Kidney (tissue), 14 donors: Measurements from ENCODE around the gene LIPC. TPM values are rescaled to one million over a fixed set of nuclear protein-coding genes. Genes with fewer than 3 reads are reported as not detected.

Experiments used
- DNase-seq, 5 donors: peaks; one replicate each; pipeline ENCODE4 v3.0.0-alpha.2; 2013 to 2020
- FAIRE-seq: peaks from 2 replicates; lab custom pipeline; 2012; peaks lifted over from hg19 to GRCh38; lab: Jason Lieb, UNC
- H3K27ac ChIP-seq, 2 donors: one replicate each; pipeline ENCODE4 v1.7.0; 2013; ENCODE audit warnings: low read depth in 2 of 2, low read length in 2 of 2, inconsistent platforms in 1 of 2
- H3K27me3 ChIP-seq: one replicate; pipeline ENCODE4 v1.7.1; 2013; ENCODE audit warnings: low read length, inconsistent platforms; ENCODE audit not compliant: control insufficient read depth, insufficient read depth
- H3K36me3 ChIP-seq, 3 donors: one replicate each; pipeline versions ENCODE4 v1.7.0 to v1.7.1; 2013; ENCODE audit warnings: low read length in 3 of 3, control low read depth in 1 of 3, inconsistent platforms in 1 of 3; ENCODE audit not compliant: insufficient read depth in 3 of 3, control insufficient read depth in 2 of 3
- H3K4me1 ChIP-seq, 3 donors: one replicate each; pipeline versions ENCODE4 v1.7.0 to v1.7.1; 2013; ENCODE audit warnings: low read length in 3 of 3, inconsistent platforms in 1 of 3, low read depth in 1 of 3; ENCODE audit not compliant: control insufficient read depth in 2 of 3, insufficient read depth in 2 of 3
- H3K4me3 ChIP-seq, 3 donors: one replicate each; pipeline versions ENCODE4 v1.7.0 to v1.8.1; 2013; ENCODE audit warnings: low read length in 3 of 3, control low read depth in 1 of 3, inconsistent platforms in 1 of 3
- H3K9ac ChIP-seq, 3 donors: one replicate each; pipeline versions ENCODE4 v1.7.0 to v1.7.1; 2013; ENCODE audit warnings: low read length in 3 of 3, control low read depth in 1 of 3, inconsistent platforms in 1 of 3
- H3K9me3 ChIP-seq, 3 donors: one replicate each; pipeline versions ENCODE4 v1.7.0 to v1.7.1; 2013; ENCODE audit warnings: low read length in 3 of 3, control low read depth in 1 of 3, inconsistent platforms in 1 of 3; ENCODE audit not compliant: control insufficient read depth in 2 of 3, insufficient read depth in 1 of 3
- intact Hi-C: fragments of 100-400 bp; cut with DNase I; formaldehyde crosslinking; loops from one replicate; pipeline ENCODE4 v1.11.1; 2022
- polyA plus RNA-seq: library from polyadenylated mRNA; stranded (reverse); fragments of 350-450 nt; fragmentation: Illumina TruSeq; extraction: RNeasy Lipid Tissue Mini Kit (QIAGEN cat#74804); gene quantifications from one replicate; pipeline ENCODE4 v1.2.3, GENCODE V29; 2014; ENCODE audit warnings: low read depth, low replicate concordance; ENCODE audit not compliant: insufficient read depth
- total RNA-seq: library from RNA; stranded (reverse); fragmentation: NEBNext Ultra II Directional; extraction: Animal tissue kit (Norgen Biotek cat#: 25700); gene quantifications from one replicate; pipeline ENCODE4 v1.2.1, GENCODE V29; 2021
- TF ChIP-seq, protein P1 (sequence below): IDR thresholded peaks from 3 replicates; pipeline ENCODE4 v1.5.1; 2012; ENCODE audit warnings: mild to moderate bottlenecking, moderate library complexity, borderline replicate concordance; ENCODE audit not compliant: insufficient read depth; ENCODE audit errors: extremely low read depth
- donor health status: control.
- donor health status: control.
- donor health status: control.
- donor health status: control.
- donor health status: control.
- donor health status: DM: yes; HTN: yes; CAD: no.
- donor health status: Normal renal cell carcinoma (clear cell type).

The LIPC gene
- total and polyA plus RNA-seq, 2 donors from 2014 or later, result 9.9 to 21.6 TPM

DNA sequence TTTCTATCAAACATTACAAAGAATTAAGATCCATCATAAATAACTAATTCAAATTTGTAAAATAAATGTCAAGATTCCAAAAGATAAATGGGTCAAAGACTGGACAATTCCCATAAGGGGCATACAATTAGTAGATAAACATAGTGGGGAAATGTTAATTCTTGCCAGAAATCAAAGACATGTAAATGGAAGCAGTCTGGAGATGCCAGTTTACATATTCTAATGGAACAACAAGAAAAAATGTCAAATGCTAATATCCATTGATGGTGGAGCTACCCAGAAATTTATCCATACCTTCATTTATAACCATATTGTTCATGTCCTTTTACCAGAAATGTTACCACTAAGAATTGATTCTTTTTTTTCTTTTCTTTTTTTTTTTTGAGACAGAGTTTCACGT is 13.7 kb upstream of the LIPC start:
- no peaks in the 10 kb centered on the region for H3K27me3 ChIP-seq
- no peak for FAIRE-seq
- no peak overlapping the region for H3K27ac ChIP-seq
- H3K4me1 ChIP-seq, result no peaks in the 10 kb centered on the region
- H3K36me3 ChIP-seq, result no peaks in the 10 kb centered on the region
- H3K4me3 ChIP-seq, result no peak overlapping the region
- H3K9ac ChIP-seq, result no peak overlapping the region
- TF ChIP-seq, protein P1, sequence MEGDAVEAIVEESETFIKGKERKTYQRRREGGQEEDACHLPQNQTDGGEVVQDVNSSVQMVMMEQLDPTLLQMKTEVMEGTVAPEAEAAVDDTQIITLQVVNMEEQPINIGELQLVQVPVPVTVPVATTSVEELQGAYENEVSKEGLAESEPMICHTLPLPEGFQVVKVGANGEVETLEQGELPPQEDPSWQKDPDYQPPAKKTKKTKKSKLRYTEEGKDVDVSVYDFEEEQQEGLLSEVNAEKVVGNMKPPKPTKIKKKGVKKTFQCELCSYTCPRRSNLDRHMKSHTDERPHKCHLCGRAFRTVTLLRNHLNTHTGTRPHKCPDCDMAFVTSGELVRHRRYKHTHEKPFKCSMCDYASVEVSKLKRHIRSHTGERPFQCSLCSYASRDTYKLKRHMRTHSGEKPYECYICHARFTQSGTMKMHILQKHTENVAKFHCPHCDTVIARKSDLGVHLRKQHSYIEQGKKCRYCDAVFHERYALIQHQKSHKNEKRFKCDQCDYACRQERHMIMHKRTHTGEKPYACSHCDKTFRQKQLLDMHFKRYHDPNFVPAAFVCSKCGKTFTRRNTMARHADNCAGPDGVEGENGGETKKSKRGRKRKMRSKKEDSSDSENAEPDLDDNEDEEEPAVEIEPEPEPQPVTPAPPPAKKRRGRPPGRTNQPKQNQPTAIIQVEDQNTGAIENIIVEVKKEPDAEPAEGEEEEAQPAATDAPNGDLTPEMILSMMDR, result no peak
- H3K9me3 ChIP-seq, result peaks cover 0 to 3% (median 0%) of the 10 kb centered on the region in 3 donors
- no peak for DNase-seq
- intact Hi-C loops, result no loop called here

DNA sequence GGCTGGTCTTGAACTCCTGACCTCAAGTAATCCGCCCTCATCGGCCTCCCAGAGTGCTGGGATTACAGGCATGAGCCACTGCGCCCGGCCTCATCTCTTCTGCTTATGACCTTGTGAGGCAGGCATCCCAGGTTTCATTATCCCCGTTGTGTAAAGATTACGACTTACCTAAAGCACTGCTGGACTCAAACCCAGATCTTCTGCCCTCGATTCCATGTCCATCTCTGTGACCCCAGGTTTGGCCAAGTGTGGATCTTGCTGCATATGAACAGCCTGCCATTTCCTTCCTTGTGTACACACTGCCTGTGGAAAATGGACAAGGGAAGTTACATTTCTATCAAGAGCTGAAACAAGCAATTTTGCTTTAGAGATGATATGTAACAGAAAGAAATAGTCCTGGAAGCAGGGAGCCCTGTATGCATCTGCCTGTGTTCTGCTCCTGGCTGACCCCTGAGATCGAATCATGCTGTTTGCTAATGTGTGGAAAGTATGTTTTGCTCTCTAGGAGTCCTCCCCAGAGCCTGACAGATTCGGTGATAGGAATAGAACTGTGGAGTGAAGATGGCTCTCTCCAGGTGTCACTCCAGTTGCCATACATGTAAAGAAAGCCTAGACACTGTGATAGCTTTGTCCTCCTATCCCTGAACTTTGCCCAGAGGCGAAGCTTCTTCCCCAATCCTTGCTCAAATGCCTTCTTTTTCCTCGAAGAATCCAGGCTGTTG is 11.8 kb upstream of the LIPC start:
- intact Hi-C loops, result no loop called here
- Histone ChIP-seq H3K9me3 (peaks cover 0 to 3% (median 0%) of the 10 kb centered on the region in 3 donors), H3K27ac (no peak overlapping the region), H3K4me1 (no peaks in the 10 kb centered on the region), H3K4me3 (no peak overlapping the region), H3K27me3 (no peaks in the 10 kb centered on the region), H3K9ac (no peak overlapping the region), H3K36me3 (no peaks in the 10 kb centered on the region)
- no peak for DNase-seq
- FAIRE-seq, result no peak
- TF ChIP-seq, protein P1, result no peak

DNA sequence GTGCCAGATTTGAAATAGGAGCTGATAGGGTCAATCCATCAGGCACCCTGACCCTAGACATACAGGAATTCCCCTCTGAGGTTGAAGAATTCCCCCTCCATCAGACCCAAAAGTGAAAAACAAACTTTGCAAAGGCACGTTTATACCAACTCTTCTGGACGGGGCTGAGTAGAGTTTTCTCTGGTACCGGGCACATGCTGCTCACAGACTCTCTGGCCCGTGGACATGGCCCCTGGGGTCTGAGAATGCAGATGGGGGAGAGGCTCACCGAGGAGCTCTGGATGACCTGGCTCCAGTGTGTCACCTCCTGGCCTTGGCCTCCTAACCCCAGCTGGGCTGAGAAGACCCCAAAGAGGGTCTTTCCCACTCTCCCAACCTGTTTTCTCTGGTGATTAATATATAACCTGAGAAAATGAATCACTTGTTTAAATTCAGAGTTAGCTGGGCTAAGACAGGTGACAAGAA is 11.2 kb upstream of the LIPC start:
- H3K9ac ChIP-seq, result no peak overlapping the region
- H3K27me3 ChIP-seq, result no peaks in the 10 kb centered on the region
- H3K27ac ChIP-seq, result no peak overlapping the region
- intact Hi-C loops, result no loop called here
- H3K36me3 ChIP-seq, result no peaks in the 10 kb centered on the region
- no peak for DNase-seq
- no peak for FAIRE-seq
- peaks cover 0 to 3% (median 0%) of the 10 kb centered on the region in 3 donors for H3K9me3 ChIP-seq
- no peak overlapping the region for H3K4me3 ChIP-seq
- TF ChIP-seq, protein P1, result no peak
- no peaks in the 10 kb centered on the region for H3K4me1 ChIP-seq
